ENCODE results near the gene WDR37.
"Not testable (repeated sequence)": the region's sequence is repeated elsewhere in the genome, so short reads cannot be mapped to it uniquely, and the experiment has no call there.

DNA sequence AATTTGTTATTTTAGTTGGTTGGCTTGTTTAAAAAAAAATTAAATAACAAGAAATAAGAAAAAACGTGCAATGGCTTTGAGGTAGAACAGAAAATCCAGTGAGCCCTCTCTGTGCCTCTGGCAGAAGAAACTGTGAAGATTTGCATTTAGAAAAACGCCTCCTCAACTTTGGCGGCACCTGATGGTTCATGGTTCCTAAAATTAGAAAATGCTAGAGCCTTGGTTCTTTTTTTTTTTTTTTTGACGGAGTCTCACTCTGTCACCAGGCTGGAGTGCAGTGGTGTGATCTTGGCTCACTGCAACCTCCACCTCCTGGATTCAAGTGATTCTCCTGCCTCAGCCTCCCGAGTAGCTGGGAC is 105.1 kb downstream of the WDR37 start:
- TF ChIP-seq, protein P1, sequence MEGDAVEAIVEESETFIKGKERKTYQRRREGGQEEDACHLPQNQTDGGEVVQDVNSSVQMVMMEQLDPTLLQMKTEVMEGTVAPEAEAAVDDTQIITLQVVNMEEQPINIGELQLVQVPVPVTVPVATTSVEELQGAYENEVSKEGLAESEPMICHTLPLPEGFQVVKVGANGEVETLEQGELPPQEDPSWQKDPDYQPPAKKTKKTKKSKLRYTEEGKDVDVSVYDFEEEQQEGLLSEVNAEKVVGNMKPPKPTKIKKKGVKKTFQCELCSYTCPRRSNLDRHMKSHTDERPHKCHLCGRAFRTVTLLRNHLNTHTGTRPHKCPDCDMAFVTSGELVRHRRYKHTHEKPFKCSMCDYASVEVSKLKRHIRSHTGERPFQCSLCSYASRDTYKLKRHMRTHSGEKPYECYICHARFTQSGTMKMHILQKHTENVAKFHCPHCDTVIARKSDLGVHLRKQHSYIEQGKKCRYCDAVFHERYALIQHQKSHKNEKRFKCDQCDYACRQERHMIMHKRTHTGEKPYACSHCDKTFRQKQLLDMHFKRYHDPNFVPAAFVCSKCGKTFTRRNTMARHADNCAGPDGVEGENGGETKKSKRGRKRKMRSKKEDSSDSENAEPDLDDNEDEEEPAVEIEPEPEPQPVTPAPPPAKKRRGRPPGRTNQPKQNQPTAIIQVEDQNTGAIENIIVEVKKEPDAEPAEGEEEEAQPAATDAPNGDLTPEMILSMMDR (IDR thresholded peaks at IDR 0.05) = not testable (repeated sequence)
- TF ChIP-seq ZFX (IDR thresholded peaks at IDR 0.05; ENCODE audit: borderline replicate concordance) = not testable (repeated sequence)
